Ascending aorta (tissue), 2 donors: ENCODE results near the gene GPR37L1. TPM values are rescaled to one million over a fixed set of nuclear protein-coding genes. Genes with fewer than 3 reads are reported as not detected.

ENCODE experiments used
- DNase-seq, 2 donors: peaks; one replicate each; pipeline ENCODE4 v3.0.0-alpha.2; 2019; ENCODE audit warnings: low spot score in 2 of 2
- H3K27ac ChIP-seq, 2 donors: fragments of 200-600 bp; sonication (generic); one replicate each; pipeline ENCODE4 v1.5.1; 2016 to 2017; ENCODE audit warnings: mild to moderate bottlenecking in 1 of 2
- H3K27me3 ChIP-seq: fragments of 200-600 bp; sonication (generic); one replicate; pipeline ENCODE4 v1.5.1; 2017
- H3K36me3 ChIP-seq, 2 donors: fragments of 200-600 bp; sonication (generic); one replicate each; pipeline ENCODE4 v1.5.1; 2016
- H3K4me1 ChIP-seq, 2 donors: fragments of 200-600 bp; sonication (generic); one replicate each; pipeline ENCODE4 v1.5.1; 2016 to 2017; ENCODE audit warnings: mild to moderate bottlenecking in 1 of 2
- H3K4me3 ChIP-seq, 2 donors: fragments of 200-600 bp; sonication (generic); one replicate each; pipeline ENCODE4 v1.5.1; 2016 to 2017; ENCODE audit warnings: mild to moderate bottlenecking in 1 of 2
- H3K9me3 ChIP-seq, 2 donors: fragments of 200-600 bp; sonication (generic); one replicate each; pipeline ENCODE4 v1.5.1; 2016
- intact Hi-C: fragments of 100-400 bp; cut with DNase I; formaldehyde crosslinking; loops from one replicate; pipeline ENCODE4 v1.15.1; 2023
- total RNA-seq: library from RNA; depleted of rRNA; stranded (reverse); fragments of >200 nt; gene quantifications from one replicate; pipeline ENCODE4 v1.1.0, GENCODE V29; 2016
- TF ChIP-seq, protein P1 (sequence below), 3 experiments: fragments of 200-600 bp in 2 of 3; fragments of 450-650 bp in 1 of 3; sonication (generic) in 2 of 3; IDR thresholded peaks; one replicate each; pipeline ENCODE4 v1.5.1; 2016 to 2019; ENCODE audit warnings: antibody characterized with exemption in 3 of 3, mild to moderate bottlenecking in 1 of 3, moderate library complexity in 1 of 3

GPR37L1 gene
- total RNA-seq, 1 donor from 2014 or later = not detected

DNA sequence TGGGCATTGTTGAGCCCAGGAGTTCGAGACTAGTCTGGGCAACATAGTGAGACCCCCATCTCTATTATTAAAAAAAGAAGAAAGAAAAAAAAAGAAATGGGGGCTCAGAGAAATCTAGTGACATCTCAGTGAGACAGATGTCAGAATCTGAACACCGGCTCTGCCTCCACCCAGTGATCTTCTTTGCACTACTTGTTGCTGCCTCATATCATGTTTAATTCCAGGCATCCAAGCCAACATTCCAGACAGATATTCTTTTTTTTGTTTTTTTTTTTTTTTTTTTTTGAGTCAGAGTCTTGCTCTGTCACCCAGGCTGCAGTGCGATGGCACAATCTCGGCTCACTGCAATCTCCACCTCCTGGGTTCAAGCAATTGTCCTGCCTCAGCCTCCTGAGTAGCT lies 26.8 kb downstream of the GPR37L1 start:
- H3K9me3 ChIP-seq = no peaks in the 10 kb centered on the region
- no peaks in the 10 kb centered on the region for H3K36me3 ChIP-seq
- TF ChIP-seq, protein P1, sequence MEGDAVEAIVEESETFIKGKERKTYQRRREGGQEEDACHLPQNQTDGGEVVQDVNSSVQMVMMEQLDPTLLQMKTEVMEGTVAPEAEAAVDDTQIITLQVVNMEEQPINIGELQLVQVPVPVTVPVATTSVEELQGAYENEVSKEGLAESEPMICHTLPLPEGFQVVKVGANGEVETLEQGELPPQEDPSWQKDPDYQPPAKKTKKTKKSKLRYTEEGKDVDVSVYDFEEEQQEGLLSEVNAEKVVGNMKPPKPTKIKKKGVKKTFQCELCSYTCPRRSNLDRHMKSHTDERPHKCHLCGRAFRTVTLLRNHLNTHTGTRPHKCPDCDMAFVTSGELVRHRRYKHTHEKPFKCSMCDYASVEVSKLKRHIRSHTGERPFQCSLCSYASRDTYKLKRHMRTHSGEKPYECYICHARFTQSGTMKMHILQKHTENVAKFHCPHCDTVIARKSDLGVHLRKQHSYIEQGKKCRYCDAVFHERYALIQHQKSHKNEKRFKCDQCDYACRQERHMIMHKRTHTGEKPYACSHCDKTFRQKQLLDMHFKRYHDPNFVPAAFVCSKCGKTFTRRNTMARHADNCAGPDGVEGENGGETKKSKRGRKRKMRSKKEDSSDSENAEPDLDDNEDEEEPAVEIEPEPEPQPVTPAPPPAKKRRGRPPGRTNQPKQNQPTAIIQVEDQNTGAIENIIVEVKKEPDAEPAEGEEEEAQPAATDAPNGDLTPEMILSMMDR (IDR thresholded peaks at IDR 0.05) = no peak
- intact Hi-C loops = no loop called here
- no peaks in the 10 kb centered on the region for H3K27me3 ChIP-seq
- DNase-seq = no peak
- no peak overlapping the region for H3K4me3 ChIP-seq
- peaks cover 0 to 3% of the 10 kb centered on the region in 2 donors for H3K4me1 ChIP-seq
- H3K27ac ChIP-seq = no peak overlapping the region

DNA sequence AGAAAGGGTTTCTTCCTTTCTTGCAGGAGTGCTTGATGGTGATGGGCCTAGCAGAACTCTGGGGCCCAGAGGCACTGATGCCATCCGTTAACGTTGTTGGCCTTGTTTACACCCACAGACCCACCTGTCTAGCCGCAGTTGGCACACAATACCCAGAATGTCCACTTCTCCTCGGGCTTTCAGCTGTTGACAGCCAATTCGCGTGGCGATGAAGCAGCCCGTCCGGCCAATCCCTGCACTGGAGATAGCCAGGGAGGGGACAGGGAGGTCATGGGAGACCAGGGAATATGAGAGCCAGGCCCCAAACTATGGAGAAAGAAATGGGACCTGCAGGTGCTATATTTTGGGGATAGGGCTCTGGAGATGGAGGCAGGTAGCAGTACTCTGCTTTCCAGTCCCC lies 27.5 kb downstream of the GPR37L1 start:
- Histone ChIP-seq H3K27ac (no peak overlapping the region), H3K4me1 (peaks cover 3% of the 10 kb centered on the region in 2 donors), H3K4me3 (no peak overlapping the region), H3K9me3 (no peaks in the 10 kb centered on the region), H3K36me3 (no peaks in the 10 kb centered on the region), H3K27me3 (no peaks in the 10 kb centered on the region)
- TF ChIP-seq, protein P1 (IDR thresholded peaks at IDR 0.05) = no peak
- no peak for DNase-seq
- intact Hi-C loops = no loop called here

DNA sequence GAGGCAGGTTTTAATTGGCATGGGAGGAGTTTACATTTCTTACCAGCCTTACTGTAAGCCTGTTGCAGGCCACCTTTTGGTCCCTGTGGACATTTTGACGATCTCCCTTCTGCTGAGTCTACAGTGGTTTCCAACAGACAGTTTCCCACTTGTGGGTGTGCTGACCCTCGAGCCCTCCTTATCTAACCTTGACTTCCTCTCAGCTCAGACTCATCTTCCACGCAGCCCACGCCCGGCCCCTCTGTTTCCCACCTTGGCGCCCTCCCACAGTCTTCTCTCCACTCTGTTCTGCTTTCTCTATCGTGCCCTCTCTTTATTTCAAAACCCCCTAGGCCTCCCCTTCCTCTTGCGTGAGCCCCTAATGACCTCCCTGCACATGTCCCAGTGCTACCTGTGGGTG lies 27.9 kb downstream of the GPR37L1 start:
- TF ChIP-seq, protein P1 (IDR thresholded peaks at IDR 0.05) = no peak
- no peaks in the 10 kb centered on the region for H3K9me3 ChIP-seq
- no peaks in the 10 kb centered on the region for H3K27me3 ChIP-seq
- H3K27ac ChIP-seq = no peak overlapping the region
- H3K4me3 ChIP-seq = no peak overlapping the region
- no peaks in the 10 kb centered on the region for H3K36me3 ChIP-seq
- DNase-seq = no peak
- intact Hi-C loops = no loop called here
- peaks cover 0 to 4% of the 10 kb centered on the region in 2 donors for H3K4me1 ChIP-seq

DNA sequence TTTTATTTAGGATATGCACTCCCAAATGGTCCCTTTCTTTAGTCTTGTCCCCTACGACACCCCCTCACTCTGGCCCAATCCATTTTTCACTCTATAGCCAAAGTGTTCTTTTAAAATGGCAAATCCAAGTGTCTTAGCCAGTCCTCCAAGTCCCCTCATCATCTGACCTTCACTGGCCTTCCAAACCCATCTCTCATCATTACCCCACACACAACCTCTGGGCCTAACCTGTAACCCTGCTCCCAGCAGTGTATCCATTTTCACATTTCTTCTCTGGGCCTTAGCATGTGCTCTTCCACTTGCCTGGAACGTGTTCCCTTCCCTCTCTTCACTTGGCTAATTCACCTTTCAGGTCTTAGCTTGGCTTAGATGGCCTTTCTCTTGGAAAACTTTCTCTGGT lies 28.3 kb downstream of the GPR37L1 start:
- H3K27me3 ChIP-seq = no peaks in the 10 kb centered on the region

DNA sequence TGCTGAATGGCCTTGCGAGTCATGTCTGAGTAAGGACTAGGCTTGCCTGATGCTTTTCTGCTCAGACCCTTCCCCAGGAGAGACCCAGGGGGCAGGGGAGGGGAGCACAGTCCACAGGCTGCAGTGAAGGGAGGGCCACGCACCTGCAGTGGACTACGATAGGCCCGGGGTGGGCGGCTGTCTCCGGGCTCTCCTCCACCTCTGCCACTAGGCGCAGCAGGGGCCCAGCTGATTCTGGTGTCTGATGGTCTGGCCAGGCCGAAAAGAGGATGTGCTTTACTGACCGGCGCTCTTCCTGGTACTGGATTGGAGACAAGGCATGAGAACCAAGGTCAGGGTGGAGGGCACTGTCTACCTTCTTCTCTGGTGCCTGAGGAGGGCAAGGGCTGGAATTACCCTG lies 29.7 kb downstream of the GPR37L1 start:
- TF ChIP-seq, protein P1 (IDR thresholded peaks at IDR 0.05) = no peak
- Histone ChIP-seq H3K4me3 (no peak overlapping the region), H3K9me3 (no peaks in the 10 kb centered on the region), H3K36me3 (no peaks in the 10 kb centered on the region), H3K27ac (no peak overlapping the region), H3K27me3 (no peaks in the 10 kb centered on the region), H3K4me1 (peaks cover 0 to 4% of the 10 kb centered on the region in 2 donors)
- DNase-seq = no peak
- intact Hi-C loops = no loop called here

More for the DNA sequence above, 28.3 kb downstream of the GPR37L1 start:
- intact Hi-C loops = no loop called here
- TF ChIP-seq, protein P1 (IDR thresholded peaks at IDR 0.05) = no peak
- Histone ChIP-seq H3K27ac (no peak overlapping the region), H3K4me3 (no peak overlapping the region), H3K4me1 (peaks cover 0 to 4% of the 10 kb centered on the region in 2 donors), H3K9me3 (no peaks in the 10 kb centered on the region), H3K36me3 (no peaks in the 10 kb centered on the region)
- DNase-seq = no peak

DNA sequence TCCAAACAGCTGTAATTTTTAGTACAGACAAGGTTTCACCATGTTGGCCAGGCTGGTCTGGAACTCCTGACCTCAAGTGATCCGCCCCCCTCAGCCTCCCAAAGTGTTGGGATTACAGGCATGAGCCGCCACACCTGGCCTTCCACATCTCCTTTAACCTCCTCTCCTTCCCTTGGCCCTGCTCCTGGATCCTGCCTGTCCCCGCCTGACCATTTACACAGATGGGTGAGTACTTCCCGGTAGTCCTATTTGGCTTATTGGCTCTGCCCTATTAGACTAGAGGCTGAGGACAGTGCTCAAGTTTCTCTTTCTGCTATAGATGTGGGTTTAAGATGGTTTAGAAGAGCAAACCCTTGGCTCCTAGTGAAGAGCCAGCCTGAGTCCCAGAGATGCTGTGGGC lies 30.6 kb downstream of the GPR37L1 start:
- no peak for DNase-seq
- TF ChIP-seq, protein P1 (IDR thresholded peaks at IDR 0.05) = no peak
- H3K27me3 ChIP-seq = no peaks in the 10 kb centered on the region
- intact Hi-C loops = no loop called here
- peaks cover 0 to 4% of the 10 kb centered on the region in 2 donors for H3K4me1 ChIP-seq
- no peak overlapping the region for H3K4me3 ChIP-seq
- no peaks in the 10 kb centered on the region for H3K9me3 ChIP-seq
- no peaks in the 10 kb centered on the region for H3K36me3 ChIP-seq
- H3K27ac ChIP-seq = no peak overlapping the region
